HG03354 (cell line): ENCODE measurements around the gene BTN1A1.
"Not testable (repeated sequence)": the region's sequence is repeated elsewhere in the genome, so short reads cannot be mapped to it uniquely, and the experiment has no call there.

Experiments used
- ATAC-seq: cut with Tn5 transposase; IDR thresholded peaks from one replicate; pipeline ENCODE4 v1.9.1; 2021; ENCODE audit warnings: mild to moderate bottlenecking; ENCODE audit not compliant: unreplicated experiment, poor library complexity, severe bottlenecking

BTN1A1 gene

DNA sequence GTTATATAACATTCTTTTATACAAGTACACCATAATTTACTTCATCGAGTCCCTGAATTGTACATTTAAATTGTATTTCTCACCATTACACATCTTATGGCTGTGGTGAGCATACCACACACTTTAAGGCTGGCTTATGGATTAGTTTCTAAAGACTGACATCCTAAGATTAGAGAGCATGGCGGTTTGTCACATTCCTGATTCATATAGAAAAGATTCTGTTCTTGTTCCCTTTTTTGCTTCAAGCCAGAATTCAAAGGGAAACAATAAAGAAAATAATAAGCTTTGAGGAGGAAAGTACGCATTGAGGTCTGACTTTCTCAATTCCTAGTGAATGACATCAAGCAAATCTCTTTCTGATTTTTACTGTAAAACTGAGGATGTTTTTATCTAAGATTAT lies 2.5 kb downstream of the BTN1A1 start:
- no peak for ATAC-seq

DNA sequence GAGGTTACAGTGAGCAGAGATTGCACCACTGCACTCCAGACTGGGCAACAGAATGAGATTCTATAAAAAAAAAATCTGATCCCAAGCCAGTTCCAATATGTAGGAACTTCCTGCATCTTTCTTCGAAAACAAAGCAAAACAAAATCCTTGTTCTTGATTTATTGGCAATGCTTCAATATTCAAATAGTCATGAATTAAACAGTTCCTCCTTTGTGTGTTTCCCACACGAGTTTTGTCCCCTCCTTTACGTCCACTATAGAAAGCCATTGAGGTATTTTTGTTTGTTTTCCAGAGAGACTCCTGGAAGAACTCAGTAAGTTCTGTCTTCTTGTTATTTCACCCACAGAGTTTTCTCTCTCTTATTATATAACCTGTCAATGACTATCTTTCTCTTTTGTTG lies 7.6 kb downstream of the BTN1A1 start:
- no peak for ATAC-seq

DNA sequence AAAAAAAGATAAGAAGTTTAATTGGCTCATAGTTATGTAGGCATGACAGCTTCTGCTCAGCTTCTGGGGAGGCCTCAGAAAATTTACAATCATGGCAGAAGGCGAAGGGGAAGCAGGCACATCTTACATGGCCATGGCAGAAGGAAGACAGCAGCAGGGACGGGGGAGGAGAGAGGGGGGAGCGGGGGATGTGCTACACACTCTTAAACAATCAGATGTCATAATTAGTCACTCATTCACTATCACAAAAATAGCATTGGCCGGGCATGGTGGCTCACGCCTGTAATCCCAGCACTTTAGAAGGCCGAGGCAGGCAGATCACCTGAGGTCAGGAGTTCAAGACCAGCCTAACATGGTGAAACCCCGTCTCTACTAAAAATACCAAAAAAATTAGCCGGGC lies 10.9 kb downstream of the BTN1A1 start:
- not testable (repeated sequence) for ATAC-seq

DNA sequence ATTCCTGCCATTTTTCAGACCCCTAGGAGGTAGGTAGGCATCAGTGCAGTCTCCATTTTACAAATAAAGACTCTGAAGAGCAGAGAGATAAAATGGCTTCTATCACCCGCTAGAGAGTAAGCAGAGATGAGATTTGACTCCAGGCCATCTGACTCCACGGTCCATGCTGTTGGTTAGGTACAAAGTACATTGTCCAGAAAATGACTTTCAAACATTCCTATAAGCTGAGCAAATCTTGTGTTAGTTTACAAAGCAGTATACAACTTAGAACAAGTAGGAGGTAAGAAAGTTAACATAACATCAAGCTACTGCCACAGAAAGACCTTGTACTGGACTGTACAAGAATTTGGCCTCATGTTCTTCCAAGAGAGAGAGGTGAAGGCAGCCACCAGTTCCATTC lies 14.9 kb downstream of the BTN1A1 start:
- no peak for ATAC-seq

DNA sequence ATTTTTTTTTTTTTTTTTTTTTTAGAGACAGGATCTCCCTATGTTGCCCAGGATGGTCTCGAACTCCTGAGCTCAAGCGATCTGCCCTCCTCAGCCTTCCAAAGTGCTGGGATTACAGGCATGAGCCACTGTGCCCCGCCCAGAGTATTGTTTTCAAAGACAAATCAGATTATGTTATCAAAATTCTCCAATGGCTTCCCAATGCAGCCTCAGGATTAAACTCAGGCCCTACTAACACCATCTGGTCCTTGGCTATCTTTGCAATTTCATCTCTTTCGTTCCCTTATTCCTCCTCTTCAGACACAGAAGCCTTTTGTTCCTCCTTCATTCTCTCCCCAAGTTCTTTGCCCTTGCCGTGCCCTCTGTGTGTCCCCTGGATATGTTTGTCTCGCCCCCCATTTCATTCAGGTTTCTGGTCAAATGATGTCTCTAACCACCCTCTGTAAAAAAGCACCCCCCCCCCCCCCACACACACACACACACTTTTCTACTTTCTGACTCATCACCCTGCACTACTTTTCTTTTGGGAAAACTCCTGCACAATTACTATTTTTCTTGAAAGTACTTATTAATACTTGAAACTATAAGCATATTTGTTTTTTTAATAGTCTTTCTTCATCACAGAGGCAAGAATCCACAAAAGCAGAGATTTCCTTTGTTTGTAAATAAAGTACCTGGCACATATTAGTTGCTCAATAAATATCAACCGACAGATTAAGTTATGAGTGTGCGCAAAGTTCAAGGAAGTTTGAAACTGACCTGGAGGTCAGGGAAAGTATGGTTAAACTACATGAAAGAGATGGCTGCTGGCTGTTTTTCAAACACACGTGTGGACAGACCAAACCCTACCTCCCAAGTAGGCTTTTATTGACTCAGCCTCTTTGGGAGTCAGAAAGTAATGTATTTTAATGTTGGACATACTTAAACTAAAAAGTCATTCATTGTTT lies 16.7 kb downstream of the BTN1A1 start:
- ATAC-seq, result no peak

DNA sequence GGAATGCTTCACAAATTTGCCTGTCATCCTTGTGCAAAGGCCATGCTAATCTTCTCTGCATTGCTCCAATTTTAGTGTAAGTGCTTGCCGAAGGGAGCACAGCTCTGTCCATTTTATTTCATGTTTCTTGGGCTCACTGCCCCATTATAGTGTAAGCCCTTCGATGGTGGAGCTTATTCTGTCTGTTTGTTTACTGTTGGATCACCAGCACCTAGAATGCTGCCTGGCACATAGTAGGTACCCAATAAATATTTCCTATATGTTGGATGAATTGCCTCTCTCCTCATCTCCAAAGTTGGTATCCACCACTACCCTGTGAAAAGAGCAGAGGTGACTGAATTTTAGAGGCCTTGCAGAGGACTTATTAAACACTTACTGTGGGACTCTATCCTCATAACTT lies 19.3 kb downstream of the BTN1A1 start:
- ATAC-seq, result no peak

DNA sequence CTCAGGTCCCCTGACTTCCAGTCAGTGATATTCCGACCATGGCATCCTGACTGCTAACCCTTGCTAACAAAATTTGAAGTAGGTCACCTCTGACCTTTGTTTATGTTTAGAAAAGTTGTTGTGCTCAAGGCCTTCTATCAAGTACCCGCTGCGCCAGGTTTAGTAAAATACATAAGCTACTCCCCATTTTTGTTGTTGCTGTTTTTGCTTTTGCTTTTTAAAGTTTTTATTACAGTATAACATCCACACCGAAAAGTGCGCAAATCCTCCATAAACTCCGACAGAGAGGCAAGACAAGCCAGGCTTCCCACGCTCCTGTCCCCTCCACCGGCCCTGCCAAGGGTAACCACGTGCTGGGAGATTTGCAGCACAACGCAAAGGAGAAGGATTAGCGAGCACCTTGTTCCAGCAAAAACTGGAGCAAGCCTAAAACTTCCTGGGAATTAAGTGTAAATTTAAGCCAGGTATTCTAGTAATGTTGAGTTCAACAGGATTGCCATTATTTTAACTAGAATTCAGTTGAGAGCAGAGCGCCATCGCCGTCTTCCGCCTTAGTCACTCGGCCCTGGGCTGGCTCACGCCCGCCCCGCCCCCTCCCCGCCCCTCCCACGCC lies 20.2 kb downstream of the BTN1A1 start:
- peak; percentile 36 for ATAC-seq

DNA sequence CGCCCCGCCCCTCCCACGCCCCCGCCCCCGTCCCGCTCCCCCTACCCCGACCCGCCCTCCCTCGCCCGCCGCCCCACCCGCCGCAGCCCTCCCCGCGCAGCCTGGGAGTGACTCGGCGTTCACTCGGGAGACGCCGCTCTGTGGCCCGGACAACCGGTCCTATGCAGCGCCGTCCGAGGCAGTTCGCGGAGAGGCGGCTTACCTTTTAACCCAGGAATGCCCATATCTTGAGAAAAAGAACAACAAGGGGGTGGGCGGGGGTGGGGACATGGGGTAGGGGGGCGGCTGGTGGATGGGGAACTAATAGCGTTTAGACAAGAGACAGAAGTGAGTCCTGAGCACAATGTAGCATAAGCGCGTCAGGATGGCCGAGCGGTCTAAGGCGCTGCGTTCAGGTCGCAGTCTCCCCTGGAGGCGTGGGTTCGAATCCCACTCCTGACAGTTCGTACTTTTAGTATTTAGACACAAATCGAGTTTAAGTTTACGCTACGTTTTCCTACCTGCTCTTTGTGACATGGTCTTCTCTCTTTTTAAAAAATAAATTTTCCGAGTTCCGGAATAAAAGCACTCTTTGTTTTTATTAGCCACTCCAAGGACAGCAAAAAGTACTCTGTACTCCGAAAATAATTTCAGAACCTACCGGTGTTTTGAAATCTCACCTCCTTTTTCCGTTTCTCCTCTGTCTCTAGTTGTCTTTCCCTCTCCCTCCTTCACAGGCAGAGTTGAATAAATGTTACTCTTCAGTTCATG lies 20.9 kb downstream of the BTN1A1 start:
- ATAC-seq, result peak; percentile 67

DNA sequence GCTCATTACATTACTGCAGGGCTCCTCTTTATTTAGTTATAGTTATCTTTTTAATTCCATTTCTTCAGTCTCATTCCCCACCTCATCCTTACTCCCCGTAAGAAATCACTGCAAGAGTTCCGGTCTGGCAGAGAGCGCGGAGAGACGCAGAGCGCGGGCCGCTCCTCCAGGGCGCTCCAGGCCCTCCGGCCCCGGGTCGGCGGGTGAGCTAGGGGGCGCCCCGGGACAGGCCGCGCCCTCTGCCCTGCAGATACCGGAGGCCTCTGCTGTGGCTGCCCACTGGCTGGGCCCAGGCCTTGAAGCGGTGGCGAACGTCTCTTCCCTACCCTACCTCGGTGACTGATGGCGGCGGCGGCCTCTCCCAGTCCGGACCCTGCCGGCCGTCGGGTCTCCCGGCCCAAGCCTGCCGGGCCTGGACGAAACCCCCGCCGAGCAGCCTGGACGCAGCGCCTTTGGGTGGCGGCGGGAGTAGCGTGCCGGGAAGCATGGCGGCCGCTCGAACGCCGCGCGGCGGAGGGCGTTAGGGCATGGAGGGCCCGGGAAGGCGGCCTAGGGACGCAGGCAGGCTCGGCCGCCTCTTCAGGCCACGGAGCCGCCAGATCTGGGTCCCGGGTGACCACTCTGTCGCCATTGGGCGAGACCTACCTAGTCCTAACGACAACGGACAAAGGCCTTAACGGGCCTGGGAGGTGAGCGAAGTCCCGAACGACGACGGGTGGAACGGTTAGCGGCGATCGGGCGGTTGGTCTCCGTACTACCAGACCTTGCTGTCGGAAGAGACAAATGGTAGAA lies 21.7 kb downstream of the BTN1A1 start:
- peak; percentile 75 for ATAC-seq

DNA sequence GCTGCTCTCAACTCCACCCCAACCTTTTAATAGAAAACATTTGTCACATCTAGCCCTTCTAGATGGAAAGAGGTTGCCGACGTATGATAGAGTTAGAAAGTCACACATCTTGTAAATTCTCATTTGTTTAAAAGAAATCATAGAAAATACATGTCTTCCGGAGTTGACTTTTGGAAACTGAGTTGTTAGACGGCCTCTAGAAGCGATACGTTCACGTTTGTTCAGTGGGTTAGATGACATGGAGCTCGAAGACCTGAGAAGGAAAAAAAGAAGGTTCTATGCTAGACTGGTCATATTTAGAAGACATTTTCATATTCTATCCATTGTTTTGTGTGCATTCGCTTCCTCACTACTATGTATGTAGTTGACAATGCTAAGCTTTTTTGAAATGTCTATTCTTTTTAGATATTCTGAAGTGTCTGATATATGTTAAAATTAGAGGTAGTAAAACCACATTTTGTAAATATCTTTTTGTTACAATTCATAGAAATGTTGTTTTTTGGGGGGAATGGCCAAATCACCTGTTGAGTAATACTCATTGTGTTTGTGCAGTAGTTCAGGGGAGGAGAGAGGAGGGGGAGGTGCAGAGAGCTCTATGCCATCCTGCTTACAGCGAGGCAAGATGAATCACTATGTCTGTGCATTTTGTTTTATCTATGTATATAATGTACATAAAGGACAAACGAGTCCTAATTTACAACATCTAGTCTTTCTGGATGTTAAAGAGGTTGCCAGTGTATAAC lies 22.6 kb downstream of the BTN1A1 start:
- not testable (repeated sequence) for ATAC-seq

DNA sequence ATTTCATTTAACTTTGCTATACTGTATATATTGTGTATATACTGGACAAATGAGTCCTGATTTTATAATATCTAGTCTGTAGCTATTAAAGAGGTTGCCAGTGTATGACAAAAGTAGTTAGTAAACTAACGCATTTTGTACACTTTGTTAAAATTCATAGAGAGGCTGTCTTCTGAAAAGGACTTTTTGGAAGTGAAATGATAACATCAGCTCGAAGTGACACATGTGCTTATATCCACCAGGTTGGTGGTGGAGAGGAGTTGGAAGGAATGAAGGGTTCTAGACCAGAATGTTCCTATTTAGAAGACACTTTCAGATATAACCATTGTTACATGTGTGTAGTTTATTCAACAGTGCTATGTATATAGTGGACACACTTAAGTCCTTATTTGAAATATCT lies 24.2 kb downstream of the BTN1A1 start:
- not testable (repeated sequence) for ATAC-seq

DNA sequence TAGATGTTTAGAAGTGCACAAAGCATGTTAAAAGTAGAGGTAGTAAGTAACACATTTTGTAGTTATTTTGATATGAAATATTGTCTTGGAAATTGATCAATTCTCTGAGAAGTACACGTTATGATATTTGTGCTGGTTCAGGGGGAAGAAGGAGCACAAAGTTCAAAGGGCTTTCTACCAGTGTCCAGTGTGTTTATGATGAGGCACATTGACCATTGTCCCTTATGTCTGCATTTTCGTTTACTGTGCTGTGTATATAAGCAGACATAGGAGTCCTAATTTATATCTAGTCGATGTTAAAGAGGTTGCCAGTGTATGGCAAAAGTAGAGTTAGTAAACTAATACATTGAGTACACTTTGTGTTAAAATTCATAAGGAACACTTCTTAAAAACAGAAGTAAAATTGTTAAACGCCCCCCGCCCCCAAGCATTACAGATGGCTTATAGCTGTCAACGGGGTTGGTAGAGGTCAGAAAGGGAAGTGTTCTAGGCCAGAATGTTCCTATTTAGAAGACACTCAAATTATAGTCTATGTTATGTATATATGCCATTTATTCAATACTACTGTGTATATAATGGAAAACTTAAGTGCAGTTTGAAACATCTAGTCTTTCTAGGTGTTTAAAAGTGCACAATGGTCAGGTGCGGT lies 24.7 kb downstream of the BTN1A1 start:
- no peak for ATAC-seq

DNA sequence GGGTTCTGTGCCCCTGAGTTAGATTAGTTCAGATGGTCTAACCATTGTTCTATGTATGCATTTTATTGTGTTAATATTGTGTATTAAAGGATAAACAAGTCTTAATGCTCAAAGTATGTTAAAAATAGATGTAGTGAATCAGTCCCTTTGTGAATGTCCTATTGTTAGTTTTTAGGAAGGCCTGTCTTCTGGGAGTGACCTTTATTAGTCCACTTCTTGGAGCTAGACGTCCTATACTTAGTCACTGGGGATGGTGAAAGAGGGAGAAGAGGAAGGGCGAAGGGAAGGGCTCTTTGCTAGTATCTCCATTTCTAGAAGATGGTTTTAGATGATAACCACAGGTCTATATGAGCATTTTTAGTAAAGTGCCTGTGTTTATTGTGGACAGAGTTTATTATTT lies 25.7 kb downstream of the BTN1A1 start:
- ATAC-seq, result no peak

DNA sequence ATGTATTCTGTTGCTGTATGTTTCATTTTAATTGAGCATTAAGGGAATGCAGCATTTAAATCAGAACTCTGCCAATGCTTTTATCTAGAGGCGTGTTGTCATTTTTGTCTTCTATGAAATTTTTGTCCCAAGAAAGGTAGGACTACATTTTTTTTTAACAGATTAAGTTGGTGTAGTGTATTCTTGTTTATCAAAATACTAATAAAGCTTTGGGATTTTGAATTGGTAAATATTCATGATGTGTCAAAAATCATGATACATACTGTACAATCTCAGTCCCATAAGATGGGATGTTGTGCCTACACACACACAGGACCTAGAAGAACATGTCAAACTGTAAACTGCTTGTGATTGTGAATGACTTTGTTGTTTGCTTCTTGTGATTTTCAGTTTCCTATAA lies 26.8 kb downstream of the BTN1A1 start:
- ATAC-seq, result no peak

DNA sequence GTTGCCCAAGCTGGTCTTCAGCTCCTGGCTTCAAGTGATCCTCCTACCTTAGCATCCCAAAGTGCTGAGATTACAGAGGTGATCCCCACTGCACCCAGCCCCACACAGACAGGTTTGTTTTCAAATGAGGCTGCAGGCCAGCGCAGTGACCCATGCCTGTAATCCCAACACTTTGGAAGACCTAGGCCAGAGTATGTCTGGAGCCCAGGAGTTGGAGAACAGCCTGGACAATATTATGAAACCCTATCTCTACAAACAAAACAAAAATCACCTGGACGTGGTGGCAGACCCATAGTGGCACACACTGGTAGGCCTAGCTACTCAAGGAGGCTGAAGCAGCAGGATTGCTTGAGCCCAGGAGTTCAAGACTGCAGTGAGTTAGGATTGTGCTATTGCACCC lies 30.1 kb downstream of the BTN1A1 start:
- no peak for ATAC-seq

DNA sequence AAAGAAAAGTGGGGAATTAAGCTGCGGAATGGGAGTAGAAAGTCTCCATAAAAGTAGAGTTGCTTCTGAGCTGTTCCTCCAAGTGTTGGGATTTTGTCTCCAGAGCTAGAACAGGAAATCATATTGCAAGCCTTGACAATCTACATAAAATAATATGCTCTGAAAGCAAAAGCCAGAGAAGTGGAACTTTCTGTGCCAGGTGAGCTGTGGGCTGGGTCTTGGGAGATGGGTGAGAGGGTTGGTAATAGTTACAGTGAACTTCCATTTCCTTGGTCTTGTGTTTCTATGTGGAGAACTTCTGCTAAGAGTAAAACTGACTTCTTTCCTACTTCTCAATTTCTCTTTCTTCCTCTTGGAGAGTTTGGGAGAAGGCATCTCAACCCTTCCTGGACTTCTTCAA lies 31.8 kb downstream of the BTN1A1 start:
- no peak for ATAC-seq

DNA sequence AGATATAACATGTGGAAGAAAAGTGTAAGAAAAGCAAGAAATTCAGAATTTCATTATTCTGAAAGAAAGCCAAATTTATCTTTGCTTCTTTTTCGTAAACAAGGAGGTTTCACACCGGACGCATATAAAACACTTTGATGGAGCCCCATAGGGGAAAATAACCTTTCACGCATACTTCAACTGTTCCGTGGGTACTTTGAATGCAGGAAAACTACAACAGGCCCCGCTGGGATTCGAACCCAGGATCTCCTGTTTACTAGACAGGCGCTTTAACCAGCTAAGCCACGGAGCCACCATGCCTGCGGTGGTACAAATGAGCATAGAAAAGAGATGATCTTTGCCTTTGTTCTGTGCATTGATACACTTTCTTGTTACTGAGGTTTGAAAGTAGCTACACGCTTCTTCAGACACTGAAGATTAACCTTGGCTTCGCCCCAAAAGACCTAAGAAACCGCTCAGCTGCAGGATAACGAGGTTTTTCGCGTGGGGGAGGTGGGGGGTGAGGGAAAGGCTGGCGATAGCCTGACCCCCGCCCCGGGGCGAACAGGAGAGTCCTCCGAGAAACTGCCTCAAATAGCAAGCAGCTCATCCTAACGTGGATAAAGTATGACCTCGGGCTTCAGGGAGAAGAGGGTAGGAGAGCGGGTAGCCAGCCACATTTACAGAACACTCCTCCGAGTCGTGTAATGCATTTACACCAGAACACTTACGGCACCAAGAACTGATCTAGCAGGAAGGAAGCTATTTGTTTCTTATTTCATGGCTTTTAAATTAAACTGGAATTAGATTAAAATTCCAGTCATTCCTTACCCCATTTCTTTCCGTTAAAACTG lies 32.8 kb downstream of the BTN1A1 start:
- peak; percentile 36 for ATAC-seq

DNA sequence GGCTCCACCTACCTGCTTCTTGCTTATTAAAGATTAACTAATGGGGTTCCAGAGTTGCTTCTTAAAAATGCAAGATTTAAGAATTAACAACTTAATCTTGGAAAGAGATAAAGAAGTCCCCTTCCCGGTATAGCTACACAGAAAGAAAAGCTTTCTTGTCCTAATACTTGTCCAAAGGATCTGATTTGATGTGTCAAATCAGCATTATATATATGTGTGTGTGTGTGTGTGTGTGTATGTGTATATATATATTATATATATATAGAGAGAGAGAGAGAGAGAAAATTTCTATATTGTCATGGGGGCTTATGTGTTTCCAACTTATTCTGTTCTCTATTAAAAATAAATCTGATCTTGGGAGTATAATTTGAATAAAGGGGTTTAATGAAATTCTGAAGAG lies 33.4 kb downstream of the BTN1A1 start:
- no peak for ATAC-seq
